Thyroid gland (tissue), 4 donors: Measurements from ENCODE around the gene SLC8A2. TPM values are rescaled to one million over a fixed set of nuclear protein-coding genes. Genes with fewer than 3 reads are reported as not detected.
A peak's percentile ranks its signal among the peaks of the same experiment; 100 is the strongest.

Source experiments
- DNase-seq, 2 donors: peaks; one replicate each; pipeline ENCODE4 v3.0.0-alpha.2; 2019
- H3K27ac ChIP-seq, 3 donors: fragments of 200-600 bp; sonication (generic); 1 replicate in 2 of 3; 2 replicates in 1 of 3; pipeline ENCODE4 v1.5.1; 2016 to 2019; ENCODE audit warnings: mild to moderate bottlenecking in 1 of 3, moderate library complexity in 1 of 3
- H3K27me3 ChIP-seq: fragments of 200-600 bp; sonication (generic); one replicate; pipeline ENCODE4 v1.5.1; 2019
- H3K36me3 ChIP-seq, 2 donors: fragments of 200-600 bp; sonication (generic); one replicate each; pipeline ENCODE4 v1.5.1; 2016 to 2019
- H3K4me1 ChIP-seq, 2 donors: fragments of 200-600 bp; sonication (generic); one replicate each; pipeline ENCODE4 v1.5.1; 2017 to 2019
- H3K4me3 ChIP-seq, 3 donors: fragments of 200-600 bp; sonication (generic); replicated peaks in 1 of 3; 1 replicate in 2 of 3; 2 replicates in 1 of 3; pipeline ENCODE4 v1.5.1; 2016; ENCODE audit warnings: mild to moderate bottlenecking in 1 of 3
- H3K9me3 ChIP-seq: fragments of 200-600 bp; sonication (generic); one replicate; pipeline ENCODE4 v1.5.1; 2017
- POLR2A ChIP-seq, 2 donors: fragments of 450-650 bp; IDR thresholded peaks; one replicate each; pipeline ENCODE4 v1.6.1; 2017; ENCODE audit warnings: antibody characterized with exemption in 2 of 2, mild to moderate bottlenecking in 2 of 2, moderate library complexity in 1 of 2
- WGBS, 2 donors: methylation state at CpG; one replicate each; pipeline ENCODE4 v1.1.5; 2017; 5-methylcytosine and 5-hydroxymethylcytosine counted together
- intact Hi-C: fragments of 100-400 bp; cut with DNase I; formaldehyde crosslinking; loops from one replicate; pipeline ENCODE4 v1.15.1; 2023
- total RNA-seq, 4 donors: library from RNA; depleted of rRNA; stranded (reverse); fragments of >200 nt; gene quantifications; one replicate each; pipeline ENCODE4 v1.2.3, GENCODE V29; 2016
- TF ChIP-seq, protein P1 (sequence below), 6 experiments: fragments of 200-600 bp in 3 of 6; fragments of 450-650 bp in 3 of 6; sonication (generic) in 3 of 6; IDR thresholded peaks; one replicate each; pipeline ENCODE4 v1.5.1; 2016 to 2019; ENCODE audit warnings: antibody characterized with exemption in 6 of 6, mild to moderate bottlenecking in 2 of 6, inconsistent platforms in 1 of 6, moderate library complexity in 1 of 6

The SLC8A2 gene
- total RNA-seq, 4 donors from 2014 or later = 0.29 to 0.59 TPM; not detected in 2

DNA sequence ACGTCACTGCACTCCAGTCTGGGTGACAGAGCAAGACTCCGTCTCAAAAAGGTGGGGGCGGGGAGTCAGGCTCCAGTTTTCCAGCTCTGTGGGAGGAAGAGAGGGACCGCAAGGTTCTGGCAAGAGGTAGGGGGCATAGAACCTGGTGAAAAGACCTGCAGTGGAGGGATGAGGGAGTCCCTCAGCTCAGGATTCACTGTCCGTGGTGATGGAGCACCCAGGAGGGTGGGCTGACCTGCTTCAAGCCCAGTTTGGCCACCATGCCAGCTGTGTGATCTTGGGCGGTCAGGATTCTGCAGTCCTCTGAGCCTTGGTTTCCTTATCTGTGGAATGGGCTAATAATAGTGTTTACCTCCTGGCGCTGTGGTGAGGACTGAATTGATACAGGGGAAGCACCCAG is 21.2 kb downstream of the SLC8A2 start:
- Histone ChIP-seq H3K27me3 (peaks cover 19% of the 10 kb centered on the region), H3K4me3 (no peak overlapping the region), H3K4me1 (peaks cover 4 to 23% of the 10 kb centered on the region in 2 donors), H3K36me3 (no peaks in the 10 kb centered on the region), H3K9me3 (no peaks in the 10 kb centered on the region), H3K27ac (no peak overlapping the region)
- TF ChIP-seq, protein P1, sequence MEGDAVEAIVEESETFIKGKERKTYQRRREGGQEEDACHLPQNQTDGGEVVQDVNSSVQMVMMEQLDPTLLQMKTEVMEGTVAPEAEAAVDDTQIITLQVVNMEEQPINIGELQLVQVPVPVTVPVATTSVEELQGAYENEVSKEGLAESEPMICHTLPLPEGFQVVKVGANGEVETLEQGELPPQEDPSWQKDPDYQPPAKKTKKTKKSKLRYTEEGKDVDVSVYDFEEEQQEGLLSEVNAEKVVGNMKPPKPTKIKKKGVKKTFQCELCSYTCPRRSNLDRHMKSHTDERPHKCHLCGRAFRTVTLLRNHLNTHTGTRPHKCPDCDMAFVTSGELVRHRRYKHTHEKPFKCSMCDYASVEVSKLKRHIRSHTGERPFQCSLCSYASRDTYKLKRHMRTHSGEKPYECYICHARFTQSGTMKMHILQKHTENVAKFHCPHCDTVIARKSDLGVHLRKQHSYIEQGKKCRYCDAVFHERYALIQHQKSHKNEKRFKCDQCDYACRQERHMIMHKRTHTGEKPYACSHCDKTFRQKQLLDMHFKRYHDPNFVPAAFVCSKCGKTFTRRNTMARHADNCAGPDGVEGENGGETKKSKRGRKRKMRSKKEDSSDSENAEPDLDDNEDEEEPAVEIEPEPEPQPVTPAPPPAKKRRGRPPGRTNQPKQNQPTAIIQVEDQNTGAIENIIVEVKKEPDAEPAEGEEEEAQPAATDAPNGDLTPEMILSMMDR (IDR thresholded peaks at IDR 0.05) = no peak
- no peak for TF ChIP-seq POLR2A (IDR thresholded peaks at IDR 0.05)
- 52 to 59% methylated on average over 7 of the region's 7 CpGs for WGBS, 2 donors
- no peak for DNase-seq
- intact Hi-C loops = no loop called here

DNA sequence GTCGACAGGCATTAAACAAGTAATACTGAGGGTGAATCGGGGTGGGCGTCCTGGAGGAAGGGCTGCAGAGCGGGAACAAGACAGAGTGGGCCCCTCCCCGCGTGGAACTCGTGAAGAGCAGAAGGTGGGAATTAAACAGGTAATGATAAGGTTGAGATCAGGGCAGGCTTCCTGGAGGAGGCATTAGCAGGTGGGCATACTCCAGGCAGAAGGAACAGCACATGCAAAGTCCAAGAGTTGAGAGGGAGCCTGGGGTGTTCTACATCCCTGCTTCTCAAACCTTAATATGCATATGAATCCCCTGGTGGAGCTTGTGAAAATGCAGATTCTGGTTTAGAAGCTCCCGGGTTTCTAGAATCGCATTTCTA is 23.3 kb downstream of the SLC8A2 start:
- Histone ChIP-seq H3K27ac (no peak overlapping the region), H3K4me1 (peaks cover 4 to 23% of the 10 kb centered on the region in 2 donors), H3K36me3 (no peaks in the 10 kb centered on the region), H3K9me3 (no peaks in the 10 kb centered on the region), H3K27me3 (peaks cover 32% of the 10 kb centered on the region), H3K4me3 (no peak overlapping the region)
- no peak for TF ChIP-seq POLR2A (IDR thresholded peaks at IDR 0.05)
- TF ChIP-seq, protein P1 (IDR thresholded peaks at IDR 0.05) = no peak
- no peak for DNase-seq
- intact Hi-C loops = no loop called here
- 28 to 30% methylated on average over 9 of the region's 9 CpGs for WGBS, 2 donors

GRCh38 chr19:47447470-47448359 is 24.0 kb downstream of the SLC8A2 start:
- no peak overlapping the region for H3K4me3 ChIP-seq
- 5 to 7% methylated on average over 7 to 14 of the region's 95 CpGs for WGBS, 2 donors
- peak in 1 of 2 donors; percentile 5 for DNase-seq
- TF ChIP-seq, protein P1 (IDR thresholded peaks at IDR 0.05) = no peak
- TF ChIP-seq POLR2A (IDR thresholded peaks at IDR 0.05) = no peak
- H3K27ac ChIP-seq = no peak overlapping the region
- H3K36me3 ChIP-seq = no peaks in the 10 kb centered on the region
- peaks cover 35% of the 10 kb centered on the region for H3K27me3 ChIP-seq
- no peaks in the 10 kb centered on the region for H3K9me3 ChIP-seq
- intact Hi-C loops = no loop called here
- peaks cover 4 to 23% of the 10 kb centered on the region in 2 donors for H3K4me1 ChIP-seq

DNA sequence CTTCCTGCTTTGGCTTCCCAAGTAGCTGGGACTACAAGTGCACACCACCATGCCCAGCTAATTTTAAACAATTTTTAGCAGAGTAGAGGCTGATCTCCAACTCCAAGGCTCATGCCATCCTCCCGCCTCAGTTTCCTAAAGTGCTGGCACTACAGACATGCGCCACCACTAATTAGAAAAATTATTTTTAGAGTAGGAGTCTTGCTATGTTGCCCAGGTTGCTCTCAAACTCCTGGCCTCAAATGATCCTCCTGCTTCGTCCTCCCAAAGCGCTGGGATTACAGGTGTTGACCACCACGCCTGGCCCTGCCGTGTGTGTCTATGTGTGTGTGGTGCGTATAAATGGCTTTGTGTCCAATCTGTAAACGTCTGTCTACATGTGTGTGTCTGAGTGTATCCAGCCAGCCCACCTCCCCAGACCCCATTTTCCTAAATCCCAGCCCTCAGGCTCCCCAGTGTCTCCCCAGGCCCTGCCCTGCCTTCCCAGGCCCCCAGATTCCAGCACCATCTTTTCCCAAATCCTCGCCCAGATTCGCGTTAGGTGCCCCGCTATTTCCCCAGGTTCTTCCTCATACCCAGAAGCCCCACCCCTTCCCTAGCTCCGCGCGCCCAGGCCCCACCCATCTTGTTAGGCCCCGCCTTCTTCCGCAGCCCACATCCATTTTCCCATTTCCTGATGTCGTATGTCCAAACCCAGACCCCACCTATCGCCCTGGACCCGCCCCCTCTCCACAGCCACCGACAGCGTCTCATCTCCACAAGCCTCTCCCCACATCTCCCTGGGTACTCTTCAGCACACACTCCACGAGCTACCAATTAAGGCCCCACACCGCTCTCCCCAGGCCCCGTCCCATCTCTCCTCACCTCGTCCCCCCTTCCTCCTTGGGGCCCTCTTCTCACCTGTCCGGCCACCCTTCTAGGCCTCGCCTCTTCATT is 24.9 kb downstream of the SLC8A2 start:
- DNase-seq = no peak

More for the DNA sequence above, 24.9 kb downstream of the SLC8A2 start:
- TF ChIP-seq, protein P1 (IDR thresholded peaks at IDR 0.05) = no peak
- no peak for TF ChIP-seq POLR2A (IDR thresholded peaks at IDR 0.05)
- H3K27me3 ChIP-seq = peaks cover 35% of the 10 kb centered on the region
- no peaks in the 10 kb centered on the region for H3K9me3 ChIP-seq
- 20 to 21% methylated on average over 28 of the region's 28 CpGs for WGBS, 2 donors
- intact Hi-C loops = no loop called here
- H3K27ac ChIP-seq = no peak overlapping the region
- peaks cover 4 to 23% of the 10 kb centered on the region in 2 donors for H3K4me1 ChIP-seq
- no peaks in the 10 kb centered on the region for H3K36me3 ChIP-seq
- no peak overlapping the region for H3K4me3 ChIP-seq
